22Rv1 (cell line): ENCODE measurements around the gene SLC6A6.

Experiments used
- ZFX ChIP-seq: fragments of 450-650 bp; IDR thresholded peaks from 2 replicates; pipeline ENCODE4 v1.6.1; 2017; ENCODE audit warnings: antibody characterized with exemption, borderline replicate concordance
- TF ChIP-seq, protein P1 (sequence below): fragments of 450-650 bp; IDR thresholded peaks from 2 replicates; pipeline ENCODE4 v1.5.1; 2017; ENCODE audit warnings: mild to moderate bottlenecking

- TF ChIP-seq, protein P1, sequence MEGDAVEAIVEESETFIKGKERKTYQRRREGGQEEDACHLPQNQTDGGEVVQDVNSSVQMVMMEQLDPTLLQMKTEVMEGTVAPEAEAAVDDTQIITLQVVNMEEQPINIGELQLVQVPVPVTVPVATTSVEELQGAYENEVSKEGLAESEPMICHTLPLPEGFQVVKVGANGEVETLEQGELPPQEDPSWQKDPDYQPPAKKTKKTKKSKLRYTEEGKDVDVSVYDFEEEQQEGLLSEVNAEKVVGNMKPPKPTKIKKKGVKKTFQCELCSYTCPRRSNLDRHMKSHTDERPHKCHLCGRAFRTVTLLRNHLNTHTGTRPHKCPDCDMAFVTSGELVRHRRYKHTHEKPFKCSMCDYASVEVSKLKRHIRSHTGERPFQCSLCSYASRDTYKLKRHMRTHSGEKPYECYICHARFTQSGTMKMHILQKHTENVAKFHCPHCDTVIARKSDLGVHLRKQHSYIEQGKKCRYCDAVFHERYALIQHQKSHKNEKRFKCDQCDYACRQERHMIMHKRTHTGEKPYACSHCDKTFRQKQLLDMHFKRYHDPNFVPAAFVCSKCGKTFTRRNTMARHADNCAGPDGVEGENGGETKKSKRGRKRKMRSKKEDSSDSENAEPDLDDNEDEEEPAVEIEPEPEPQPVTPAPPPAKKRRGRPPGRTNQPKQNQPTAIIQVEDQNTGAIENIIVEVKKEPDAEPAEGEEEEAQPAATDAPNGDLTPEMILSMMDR, result no peak
- no peak for TF ChIP-seq ZFX
Measured at GRCh38 chr3:14518432-14518802, 116.0 kb downstream of the SLC6A6 start.
